Heart left ventricle (tissue), 16 donors: ENCODE measurements around the gene TCIRG1. TPM values are rescaled to one million over a fixed set of nuclear protein-coding genes. Genes with fewer than 3 reads are reported as not detected.
A peak's percentile ranks its signal among the peaks of the same experiment; 100 is the strongest.

Source experiments
- ATAC-seq, 4 donors: fragments of 200-7000 bp; cut with Tn5 transposase; one replicate each; pipeline ENCODE4 v1.9.1; 2020 to 2022; ENCODE audit warnings: moderate library complexity in 4 of 4, mild to moderate bottlenecking in 3 of 4, moderate number of reproducible peaks in 1 of 4
- DNase-seq, 5 donors: peaks; one replicate each; pipeline ENCODE4 v3.0.0-alpha.2; 2020
- H3K27ac ChIP-seq, 12 donors: fragments of 200-600 bp; sonication (generic) in 4 of 12; one replicate each; pipeline versions ENCODE4 v1.5.0 to v1.8.0; 2016 to 2022; ENCODE audit warnings: mild to moderate bottlenecking in 2 of 12
- H3K27me3 ChIP-seq, 9 donors: fragments of 200-600 bp; sonication (generic) in 2 of 9; one replicate each; pipeline versions ENCODE4 v1.5.1 to v1.8.0; 2016 to 2022; ENCODE audit warnings: mild to moderate bottlenecking in 3 of 9
- H3K36me3 ChIP-seq, 9 donors: fragments of 200-600 bp; sonication (generic) in 2 of 9; one replicate each; pipeline versions ENCODE4 v1.5.0 to v1.8.0; 2018 to 2022; ENCODE audit warnings: mild to moderate bottlenecking in 2 of 9
- H3K4me1 ChIP-seq, 12 donors: fragments of 200-600 bp; sonication (generic) in 4 of 12; one replicate each; pipeline versions ENCODE4 v1.5.0 to v1.8.0; 2016 to 2022; ENCODE audit warnings: mild to moderate bottlenecking in 3 of 12
- H3K4me3 ChIP-seq, 12 donors: fragments of 200-600 bp; sonication (generic) in 4 of 12; one replicate each; pipeline versions ENCODE4 v1.5.0 to v1.8.0; 2017 to 2022; ENCODE audit warnings: mild to moderate bottlenecking in 9 of 12, moderate library complexity in 4 of 12
- H3K9me3 ChIP-seq, 12 donors: fragments of 200-600 bp; sonication (generic) in 4 of 12; one replicate each; pipeline versions ENCODE4 v1.5.0 to v1.8.0; 2016 to 2022; ENCODE audit warnings: mild to moderate bottlenecking in 1 of 12
- CTCF ChIP-seq, 12 donors: fragments of 200-600 bp; sonication (generic) in 4 of 12; IDR thresholded peaks; one replicate each; pipeline versions ENCODE4 v1.5.0 to v1.8.0; 2018 to 2022; ENCODE audit warnings: antibody characterized with exemption in 12 of 12, mild to moderate bottlenecking in 5 of 12
- POLR2A ChIP-seq, 2 donors: fragments of 450-650 bp; IDR thresholded peaks; one replicate each; pipeline ENCODE4 v1.6.1; 2017; ENCODE audit warnings: antibody characterized with exemption in 2 of 2, mild to moderate bottlenecking in 2 of 2, moderate library complexity in 2 of 2
- WGBS, 4 donors: extraction: QIAGEN DNeasy Blood & Tissue Kit in 2 of 4; methylation state at CpG; one replicate each; pipeline versions ENCODE4 v1.1.5 to v1.1.7; 2013 to 2018; 5-methylcytosine and 5-hydroxymethylcytosine counted together
- intact Hi-C, 10 donors: fragments of 100-400 bp; cut with DNase I; formaldehyde crosslinking; loops; one replicate each; pipeline versions ENCODE4 v1.11.1 to v1.14.2; 2022
- polyA plus RNA-seq, 2 donors: library from polyadenylated mRNA; stranded (reverse); fragments of 200-250 nt; gene quantifications; one replicate each; pipeline ENCODE4 v1.2.3, GENCODE V29; 2013
- total RNA-seq, 9 donors: library from RNA; depleted of rRNA in 2 of 9; stranded (reverse); fragments of >200 nt in 2 of 9; fragmentation: NEBNext Ultra II Directional in 3 of 9; extraction: Animal tissue kit (Norgen Biotek cat#: 25700) in 3 of 9; gene quantifications; one replicate each; pipeline versions ENCODE4 v1.1.0 to v1.2.4, GENCODE V29; 2016 to 2023
- donor health status: ischemic (EF 13 %, LVEDD 7.1; RV severe dilation, severe dysfunction).
- donor health status: healthy with polysubstance abuse.
- donor health status: DM: no; HTN: yes; CAD: no.
- donor health status: DM: no; HTN: no; CAD: no.
- donor health status: ischemic (EF 25% LVEDD 6.9; RV normal size, moderate dysfunction).
- donor health status: ischemic (EF 25% LVEDD 5.7; RV mildly dilated, moderate dysfunction).
- donor health status: healthy.
- donor health status: DM: yes; HTN: yes; CAD: no.
- donor health status: ischemic (EF 35%, LVEDD 5.7; RV mildly dilated, moderate dysfunction).
- donor health status: nonischemic (EF 11% LVEDD 7.7; RV severe dilation, severe dysfunction).
- donor health status: DM: yes; HTN: yes; CAD: no.
- donor health status: PGD.
- donor health status: ischemic (EF 29% LVEDD 5.4; RV normal size, mild dysfunction).
- donor health status: nonischemic (EF 23%, LVEDD 6.1; RV moderate dilation, normal function).

Gene TCIRG1
- total and polyA plus RNA-seq, 11 donors: 10.2 to 88.7 (median 25.5) TPM

DNA sequence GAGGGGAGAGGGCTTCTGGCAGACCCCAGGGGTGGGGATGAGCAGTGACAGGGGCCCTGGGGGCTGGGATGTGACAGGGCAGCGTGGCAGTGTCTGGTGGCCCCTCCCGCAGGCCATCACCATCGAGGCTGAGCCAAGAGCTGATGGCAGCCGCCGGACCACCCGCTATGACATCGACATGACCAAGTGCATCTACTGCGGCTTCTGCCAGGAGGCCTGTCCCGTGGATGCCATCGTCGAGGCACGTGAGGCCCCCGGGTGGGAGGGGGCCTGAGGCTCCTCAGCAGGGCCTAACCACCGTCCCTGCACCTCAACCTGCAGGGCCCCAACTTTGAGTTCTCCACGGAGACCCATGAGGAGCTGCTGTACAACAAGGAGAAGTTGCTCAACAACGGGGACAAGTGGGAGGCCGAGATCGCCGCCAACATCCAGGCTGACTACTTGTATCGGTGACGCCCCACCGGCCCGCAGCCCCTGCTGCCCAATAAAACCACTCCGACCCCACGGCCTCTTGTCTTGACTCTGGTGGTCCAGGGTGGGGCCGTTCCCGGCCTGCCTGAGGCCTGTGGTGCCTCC, 2.6 kb upstream of the TCIRG1 start:
- intact Hi-C loops: loop anchor here in 5 of 10 donors (5.0 to 10.0 kb wide), 8 partner anchors 34 to 179 kb away; partner anchors contain the start of genes CHKA (in 3 of the 5), KMT5B (in 2 of the 5) and UNC93B1 (in 1 of the 5)
- DNase-seq (peak in 1 of 5 donors; percentile 52), ATAC-seq (no peak)
- TF ChIP-seq CTCF (IDR thresholded peaks at IDR 0.05): no peak
- TF ChIP-seq POLR2A (IDR thresholded peaks at IDR 0.05): no peak
- peak overlapping the region; percentile 74 to 96 (median 89) for H3K27ac ChIP-seq
- no peaks in the 10 kb centered on the region for H3K9me3 ChIP-seq
- H3K36me3 ChIP-seq: peaks cover 0 to 41% (median 17%) of the 10 kb centered on the region in 9 donors
- no peak overlapping the region for H3K4me3 ChIP-seq
- H3K27me3 ChIP-seq: no peaks in the 10 kb centered on the region
- H3K4me1 ChIP-seq: peaks cover 11 to 82% (median 59%) of the 10 kb centered on the region in 12 donors
- 81 to 84% (median 83%) methylated on average over 16 to 27 of the region's 27 CpGs for WGBS, 4 donors

DNA sequence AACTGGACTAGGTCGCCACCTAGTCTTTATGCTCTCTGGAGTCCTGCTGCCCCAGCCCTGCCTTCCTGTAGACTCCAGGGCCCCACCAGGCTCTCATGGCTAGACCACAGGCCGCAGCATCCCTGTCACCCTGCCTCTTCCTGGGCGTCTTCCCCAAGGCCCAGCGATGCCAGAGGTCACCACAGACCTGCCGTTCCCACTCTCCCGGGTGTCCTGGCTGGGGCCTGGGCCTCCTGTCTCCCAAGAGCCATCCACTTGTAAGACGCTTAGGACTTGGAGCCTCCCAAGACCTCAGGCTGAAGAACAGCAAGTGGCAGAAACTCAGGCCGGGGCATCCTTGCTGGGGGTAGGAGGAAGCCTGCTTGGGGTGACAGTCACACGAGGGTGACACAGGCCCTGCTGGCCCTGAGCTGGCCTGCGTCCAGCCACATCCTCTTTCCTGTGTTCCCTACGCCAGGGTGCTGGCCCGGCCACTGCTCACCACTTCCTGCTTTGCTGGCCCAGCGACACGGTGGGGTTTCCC, 2.0 kb upstream of the TCIRG1 start:
- no peak overlapping the region for H3K4me3 ChIP-seq
- no peaks in the 10 kb centered on the region for H3K27me3 ChIP-seq
- 41 to 58% (median 48%) methylated on average over 14 of the region's 14 CpGs for WGBS, 4 donors
- H3K9me3 ChIP-seq: no peaks in the 10 kb centered on the region
- ATAC-seq (peak in 2 of 4 donors; percentile 6 to 58), DNase-seq (peak; percentile 68 to 87 (median 81))
- intact Hi-C loops: loop anchor here in 5 of 10 donors (5.0 to 10.0 kb wide), 8 partner anchors 34 to 178 kb away; partner anchors contain the start of genes CHKA (in 3 of the 5), KMT5B (in 2 of the 5) and UNC93B1 (in 1 of the 5)
- H3K27ac ChIP-seq: peak overlapping the region; percentile 74 to 96 (median 89)
- TF ChIP-seq CTCF (IDR thresholded peaks at IDR 0.05): no peak
- peaks cover 11 to 77% (median 55%) of the 10 kb centered on the region in 12 donors for H3K4me1 ChIP-seq
- H3K36me3 ChIP-seq: peaks cover 0 to 43% (median 17%) of the 10 kb centered on the region in 9 donors

GRCh38 chr11:68037411-68038225, 1.2 kb upstream of the TCIRG1 start:
- no peak for TF ChIP-seq CTCF (IDR thresholded peaks at IDR 0.05)
- no peak for TF ChIP-seq POLR2A (IDR thresholded peaks at IDR 0.05)
- intact Hi-C loops: loop anchor here in 5 of 10 donors (2.0 to 10.0 kb wide), 9 partner anchors 35 to 177 kb away; partner anchors contain the start of genes CHKA (in 4 of the 5), KMT5B (in 2 of the 5) and UNC93B1 (in 1 of the 5)
- H3K4me3 ChIP-seq: peak overlapping the region in 4 of 12 donors; percentile 77 to 88 (median 85)
- H3K36me3 ChIP-seq: peaks cover 0 to 39% (median 16%) of the 10 kb centered on the region in 9 donors
- peak overlapping the region; percentile 74 to 96 (median 90) for H3K27ac ChIP-seq
- 80 to 85% (median 82%) methylated on average over 20 of the region's 20 CpGs for WGBS, 4 donors
- H3K4me1 ChIP-seq: peaks cover 11 to 68% (median 50%) of the 10 kb centered on the region in 12 donors
- peak in 3 of 5 donors; percentile 23 to 54 (median 34) for DNase-seq
- H3K27me3 ChIP-seq: no peaks in the 10 kb centered on the region
- ATAC-seq: no peak
- no peaks in the 10 kb centered on the region for H3K9me3 ChIP-seq
